IMR-90 (cell line): ENCODE measurements around the gene RPP21.

Experiments
- CEBPB ChIP-seq: IDR thresholded peaks from 2 replicates; pipeline ENCODE4 v1.6.1; 2012; ENCODE audit warnings: low read depth, low read length, improper control_type of control experiment
- CTCF ChIP-seq: conservative IDR thresholded peaks from 2 replicates; pipeline ENCODE4 v1.5.1; 2012; ENCODE audit warnings: mild to moderate bottlenecking, low read depth, low read length, improper control_type of control experiment
- RAD21 ChIP-seq: IDR thresholded peaks from 2 replicates; pipeline ENCODE4 v1.6.1; 2012; ENCODE audit warnings: low read length, improper control_type of control experiment
- SMC3 ChIP-seq: fragments of 150-350 bp; IDR thresholded peaks from 2 replicates; pipeline ENCODE4 v1.6.1; 2016; ENCODE audit warnings: low read depth, mild to moderate bottlenecking, antibody characterized with exemption, low read length, moderate library complexity

DNA sequence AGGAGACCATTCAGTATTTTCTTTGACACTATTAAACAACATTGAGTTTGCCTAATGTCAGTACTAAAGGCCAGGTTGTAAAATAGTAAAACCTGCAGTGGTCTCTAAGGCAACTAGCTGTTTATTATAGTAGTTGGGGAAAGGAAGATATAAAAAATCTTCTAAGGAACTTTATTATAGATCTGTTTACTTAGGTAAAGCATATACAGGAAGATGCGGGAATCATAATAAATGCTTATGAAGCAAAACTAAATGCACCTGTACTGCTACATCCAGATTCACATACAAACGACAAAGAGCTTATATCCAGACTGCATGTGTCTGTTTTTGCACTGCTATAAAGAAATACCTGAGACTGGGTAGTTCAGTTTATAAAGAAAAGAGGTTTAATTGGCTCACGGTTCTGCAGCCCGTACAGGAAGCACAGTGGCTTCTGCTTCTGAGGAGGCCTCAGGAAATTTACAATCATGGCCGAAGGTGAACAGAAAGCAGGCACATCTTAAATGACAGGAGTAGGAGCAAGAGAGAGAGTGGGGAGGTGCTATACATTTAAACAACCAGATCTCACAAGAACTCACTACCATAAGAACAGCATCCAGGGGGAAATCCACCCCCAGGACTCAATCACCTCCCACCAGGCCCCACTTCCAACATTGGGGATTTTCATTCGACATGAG lies 26.9 kb upstream of the RPP21 start:
- TF ChIP-seq RAD21 (no peak), CTCF (no peak), CEBPB (no peak), SMC3 (no peak)
